HG02885 (cell line): Measurements from ENCODE around the gene EIF3M.
"Not testable (repeated sequence)": the region's sequence is repeated elsewhere in the genome, so short reads cannot be mapped to it uniquely, and the experiment has no call there.

Experiments
- ATAC-seq: cut with Tn5 transposase; IDR thresholded peaks from one replicate; pipeline ENCODE4 v1.9.1; 2021; ENCODE audit warnings: mild to moderate bottlenecking; ENCODE audit not compliant: unreplicated experiment, poor library complexity

EIF3M gene

GRCh38 chr11:32594272-32594671, 10.6 kb downstream of the EIF3M start:
- ATAC-seq, result no peak

DNA sequence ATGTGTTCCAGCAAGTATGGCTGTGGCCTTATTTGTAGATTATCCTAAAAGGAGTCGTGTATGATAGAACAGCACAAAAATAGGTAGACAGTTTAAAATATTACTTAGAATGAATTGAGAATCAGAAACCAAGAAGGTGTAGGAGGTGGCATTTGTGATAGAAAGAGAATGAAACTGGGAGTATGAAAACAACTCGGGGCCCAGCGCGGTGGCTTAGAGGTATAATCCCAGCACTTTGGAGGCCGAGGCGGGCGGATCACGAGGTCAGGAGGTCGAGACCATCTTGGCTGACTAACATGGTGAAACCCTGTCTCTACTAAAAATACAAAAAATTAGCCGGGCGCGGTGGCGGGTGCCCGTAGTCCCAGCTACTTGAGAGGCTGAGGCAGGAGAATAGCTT, 12.5 kb downstream of the EIF3M start:
- ATAC-seq, result not testable (repeated sequence)

GRCh38 chr11:32597921-32598320, 14.3 kb downstream of the EIF3M start:
- ATAC-seq, result no peak

DNA sequence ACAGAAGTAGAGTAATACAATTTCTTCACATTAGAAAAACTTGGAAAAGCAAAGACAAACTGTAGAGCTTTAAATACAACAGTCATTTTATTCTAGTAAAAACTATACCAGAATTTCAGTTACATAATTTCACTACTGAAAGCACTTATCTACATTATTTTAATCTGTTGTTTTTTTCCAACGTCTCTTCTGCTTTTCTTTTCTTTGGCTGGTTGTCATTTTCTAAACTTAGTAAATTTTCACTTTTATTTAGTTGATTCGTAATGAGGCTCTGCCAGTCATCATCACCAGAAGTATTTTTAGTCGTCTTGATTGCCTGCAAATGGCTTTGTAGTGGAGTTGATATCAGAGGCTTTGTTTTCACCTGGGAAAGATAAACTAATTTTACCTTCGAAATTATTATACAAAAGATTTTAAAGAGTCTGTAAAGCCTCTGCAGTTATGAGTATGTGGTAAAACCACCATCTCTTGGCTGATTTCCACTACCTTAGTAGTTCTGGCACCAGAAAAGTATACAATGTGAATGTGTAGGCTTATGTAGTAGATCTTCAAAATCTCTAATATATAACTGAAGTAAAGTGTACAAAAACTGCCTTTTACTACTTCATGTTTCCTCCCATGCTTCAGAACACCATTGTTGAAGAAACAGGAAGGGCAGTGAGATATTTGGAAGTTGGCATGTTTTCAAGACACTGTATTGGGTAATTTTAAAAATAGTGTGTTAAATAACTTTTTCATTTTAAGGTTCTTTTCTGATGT, 19.2 kb downstream of the EIF3M start:
- no peak for ATAC-seq

GRCh38 chr11:32606220-32606619, 22.6 kb downstream of the EIF3M start:
- ATAC-seq, result no peak

DNA sequence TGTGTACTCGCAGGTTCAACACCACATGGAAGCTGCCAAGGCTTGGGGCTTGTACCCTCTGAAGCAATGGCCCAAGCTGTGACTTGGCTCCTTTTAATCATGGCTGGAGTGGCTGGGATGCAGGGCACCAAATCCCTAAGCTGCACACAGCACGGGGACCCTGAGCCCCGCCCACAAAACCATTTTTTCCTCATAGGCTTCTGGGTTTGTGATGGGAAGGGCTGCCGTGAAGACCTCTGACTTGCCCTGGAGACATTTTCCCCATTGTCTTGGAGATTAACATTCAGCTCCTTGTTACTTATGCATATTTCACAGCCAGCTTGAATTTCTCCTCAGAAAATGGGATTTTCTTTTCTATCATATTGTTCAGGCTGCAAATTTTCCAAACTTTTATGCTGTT, 25.2 kb downstream of the EIF3M start:
- not testable (repeated sequence) for ATAC-seq

DNA sequence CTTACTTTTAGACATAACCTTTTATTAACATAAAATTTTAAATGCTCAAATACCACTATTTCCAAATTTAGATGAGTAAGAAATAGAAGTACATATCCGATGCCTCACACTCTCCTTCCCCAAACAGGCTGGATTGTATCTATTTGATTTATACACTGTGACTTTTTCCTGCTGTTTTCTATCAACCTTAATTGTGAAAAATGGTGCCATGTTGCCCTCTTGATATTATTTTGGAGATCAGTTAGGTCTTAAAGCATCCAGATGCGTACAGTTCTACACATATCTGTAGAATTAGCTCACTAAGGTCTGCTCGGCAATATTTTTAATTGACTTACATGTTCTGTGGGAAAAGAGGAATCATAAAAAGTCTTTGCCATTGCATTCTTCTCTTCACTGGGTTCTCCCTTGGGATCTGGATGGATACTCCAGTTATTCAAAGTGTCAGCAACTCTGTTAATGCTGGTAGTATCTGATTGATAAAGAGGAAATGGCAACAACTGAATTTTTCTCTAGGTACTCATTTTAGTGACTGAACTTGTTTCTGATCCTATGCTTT, 27.2 kb downstream of the EIF3M start:
- no peak for ATAC-seq

DNA sequence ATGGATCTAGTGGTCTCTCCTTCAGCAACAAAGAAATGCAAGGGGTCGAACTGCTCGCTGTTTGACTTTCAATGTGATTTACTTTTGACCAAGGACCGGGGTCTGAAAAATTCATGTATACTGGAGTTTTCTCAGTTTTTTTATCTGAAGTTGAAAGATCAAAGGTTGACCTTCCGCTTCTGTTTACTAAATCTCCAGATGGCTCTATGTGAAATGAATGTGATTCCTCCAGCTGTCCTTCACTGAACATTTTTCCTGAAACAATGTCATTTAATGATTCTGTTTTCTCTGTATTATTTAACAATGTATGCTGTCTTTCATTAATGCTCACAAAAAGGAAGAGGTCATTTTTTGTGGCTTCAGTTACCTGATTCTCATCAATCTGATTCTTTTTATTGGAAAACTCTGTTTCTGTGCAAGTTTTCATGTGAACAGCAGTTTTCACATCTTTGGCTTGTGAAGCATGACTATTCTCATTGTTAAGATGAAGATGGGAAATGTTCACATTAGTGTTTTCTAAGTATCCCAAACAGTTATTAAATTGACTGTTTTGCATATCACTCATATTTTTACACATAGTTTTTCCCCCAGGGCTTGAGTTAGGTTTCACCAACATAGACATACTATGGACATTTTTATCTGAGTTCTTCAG, 30.0 kb downstream of the EIF3M start:
- ATAC-seq, result no peak

GRCh38 chr11:32615422-32615821, 31.8 kb downstream of the EIF3M start:
- no peak for ATAC-seq

GRCh38 chr11:32616903-32617302, 33.3 kb downstream of the EIF3M start:
- ATAC-seq, result no peak

DNA sequence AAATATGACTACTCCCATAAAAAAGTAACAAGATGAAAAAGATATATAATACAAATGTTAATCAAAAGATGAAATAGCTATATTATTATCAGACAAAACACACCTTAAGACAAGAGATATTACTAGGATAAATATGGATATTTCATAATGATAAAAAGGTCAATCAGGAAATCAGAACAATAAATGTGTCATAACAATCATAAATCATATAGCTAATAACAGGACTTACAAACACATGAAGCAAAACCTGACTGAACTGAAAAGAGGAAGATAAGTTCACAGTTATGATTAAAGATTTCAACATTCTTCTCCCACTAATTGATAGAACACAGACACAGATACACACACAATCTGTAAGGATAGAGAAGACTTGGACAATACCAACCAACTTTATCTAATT, 47.2 kb downstream of the EIF3M start:
- no peak for ATAC-seq

GRCh38 chr11:32635819-32636218, 52.2 kb downstream of the EIF3M start:
- ATAC-seq, result no peak

DNA sequence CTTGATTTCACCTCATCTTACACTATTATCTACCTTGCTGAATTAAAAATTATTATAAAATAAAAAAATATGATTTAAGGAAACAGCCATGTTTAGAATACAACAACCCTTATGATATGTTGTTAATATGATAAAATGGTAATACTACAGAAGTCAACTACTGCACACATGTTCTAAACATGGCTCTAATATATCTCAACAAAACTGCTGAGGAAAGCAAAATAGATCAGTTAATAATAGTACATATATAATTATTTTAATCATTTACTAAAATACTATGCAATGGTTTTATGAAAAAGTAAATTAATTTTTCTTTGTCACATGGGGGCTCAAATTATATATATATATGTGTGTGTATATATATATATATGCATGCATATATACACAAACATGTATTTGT, 57.7 kb downstream of the EIF3M start:
- no peak for ATAC-seq

DNA sequence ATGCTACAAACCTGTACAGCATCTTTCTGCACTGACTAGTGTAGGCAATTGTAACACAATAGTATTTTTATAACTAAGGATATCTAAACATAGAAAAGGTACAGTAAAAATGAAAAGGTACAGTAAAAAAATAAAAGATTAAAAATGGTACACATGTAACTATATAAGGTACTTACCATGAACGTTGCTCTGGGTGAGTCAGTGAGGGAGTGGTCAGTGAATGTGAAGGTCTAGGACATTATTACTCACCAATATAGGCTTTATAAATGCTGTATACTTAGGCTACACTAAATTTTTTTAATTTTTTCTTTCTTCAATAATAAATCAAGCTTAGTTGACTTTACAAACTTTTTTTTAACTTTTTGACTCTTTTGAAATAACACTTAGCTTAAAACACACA, 59.9 kb downstream of the EIF3M start:
- no peak for ATAC-seq
